ENCODE measurements around the gene RGS7BP.
"Not testable (repeated sequence)": the region's sequence is repeated elsewhere in the genome, so short reads cannot be mapped to it uniquely, and the experiment has no call there.

The RGS7BP gene

GRCh38 chr5:64505769-64506566 lies at the start of gene RGS7BP:
Gene RGS7BP (plus strand): TSS chr5:64506015. CDS start chr5:64506625, 610 bp downstream.
- DNase-seq: peak; percentile 71 to 82 (median 76)

- no peak for DNase-seq
These were observed 48.0 kb upstream of the RGS7BP start for GRCh38 chr5:64457846-64458245.

- no peak for DNase-seq
These were observed 46.9 kb upstream of the RGS7BP start for GRCh38 chr5:64458948-64459347.

GRCh38 chr5:64462391-64462790 lies 43.4 kb upstream of the RGS7BP start:
- DNase-seq: no peak

GRCh38 chr5:64486163-64486562 lies 19.7 kb upstream of the RGS7BP start:
- DNase-seq: no peak

GRCh38 chr5:64487283-64487682 lies 18.5 kb upstream of the RGS7BP start:
- DNase-seq: no peak

- no peak for DNase-seq
These were observed 16.0 kb upstream of the RGS7BP start for GRCh38 chr5:64489857-64490256.

GRCh38 chr5:64497386-64497785 lies 8.4 kb upstream of the RGS7BP start:
- no peak for DNase-seq

GRCh38 chr5:64502196-64502595 lies 3.6 kb upstream of the RGS7BP start:
- no peak for DNase-seq

GRCh38 chr5:64506567-64507263 lies 900 bp downstream of the RGS7BP start:
- peak; percentile 37 to 59 (median 50) for DNase-seq

- DNase-seq: no peak
These were observed 1.4 kb downstream of the RGS7BP start for GRCh38 chr5:64507264-64507605.

- DNase-seq: no peak
These were observed 4.0 kb downstream of the RGS7BP start for GRCh38 chr5:64509828-64510227.

- DNase-seq: no peak
These were observed 7.7 kb downstream of the RGS7BP start for GRCh38 chr5:64513492-64513891.

GRCh38 chr5:64514612-64515011 lies 8.8 kb downstream of the RGS7BP start:
- no peak for DNase-seq

- DNase-seq: no peak
These were observed 10.4 kb downstream of the RGS7BP start for GRCh38 chr5:64516216-64516615.

GRCh38 chr5:64518793-64519192 lies 13.0 kb downstream of the RGS7BP start:
- no peak for DNase-seq

- DNase-seq: no peak
These were observed 13.4 kb downstream of the RGS7BP start for GRCh38 chr5:64519263-64519662.

- DNase-seq: peak; percentile 31 to 77 (median 43)
These were observed 21.1 kb downstream of the RGS7BP start for GRCh38 chr5:64526734-64527439.

GRCh38 chr5:64530076-64530475 lies 24.3 kb downstream of the RGS7BP start:
- no peak for DNase-seq

GRCh38 chr5:64532212-64532611 lies 26.4 kb downstream of the RGS7BP start:
- DNase-seq: peak in 1 of 3 experiments; percentile 40

GRCh38 chr5:64532657-64533056 lies 26.8 kb downstream of the RGS7BP start:
- no peak for DNase-seq

- DNase-seq: no peak
These were observed 28.2 kb downstream of the RGS7BP start for GRCh38 chr5:64534033-64534432.

- no peak for DNase-seq
These were observed 52.1 kb downstream of the RGS7BP start for GRCh38 chr5:64557911-64558310.

GRCh38 chr5:64558641-64559040 lies 52.8 kb downstream of the RGS7BP start:
- DNase-seq: not testable (repeated sequence)

Data from NCI-H1417 (cell line).